ENCODE measurements around the gene KRTAP4-12.
"Not testable (repeated sequence)": the region's sequence is repeated elsewhere in the genome, so short reads cannot be mapped to it uniquely, and the experiment has no call there.

DNA sequence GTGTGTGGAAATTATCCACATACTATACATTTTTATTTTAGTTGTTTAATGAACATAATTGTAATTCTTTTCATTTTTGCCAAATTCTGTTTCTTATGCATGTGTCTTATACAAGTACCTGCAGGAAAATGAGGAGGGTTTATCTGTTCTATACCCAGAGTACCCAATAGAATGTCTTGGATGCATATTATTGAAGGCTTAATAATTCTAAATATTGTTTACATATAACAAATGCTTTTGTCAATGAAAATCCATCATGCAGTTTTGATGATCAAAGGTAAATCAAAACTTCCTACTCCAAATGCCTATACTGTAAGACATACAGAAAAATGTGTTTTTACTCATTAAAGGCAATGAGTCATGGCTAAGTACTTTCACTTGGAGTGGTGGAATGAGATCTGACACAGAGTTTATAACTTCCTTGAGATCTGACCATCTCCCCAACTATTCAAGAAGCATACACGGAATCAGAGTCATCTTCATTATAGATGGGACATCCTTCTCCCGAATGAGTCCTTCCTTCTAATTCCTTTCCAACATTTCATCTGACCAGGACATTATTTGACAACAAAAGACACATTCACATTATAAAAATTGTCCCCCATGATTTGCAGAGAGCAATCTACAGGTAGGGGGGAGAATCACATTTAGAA is 19.5 kb downstream of the KRTAP4-12 start:
- not testable (repeated sequence) for TF ChIP-seq POLR2A (IDR thresholded peaks at IDR 0.05; ENCODE audit: low read length); GATA1 (IDR thresholded peaks at IDR 0.05; ENCODE audit: low read depth, low read length)

Measured in erythroblast (primary cell).